Measurements from ENCODE around the gene OTX2. TPM values are rescaled to one million over a fixed set of nuclear protein-coding genes. Genes with fewer than 3 reads are reported as not detected.

The OTX2 gene
- not detected for total RNA-seq
- long read RNA-seq = 0 reads

- intact Hi-C loops (cut with DNase I) = no loop called here
- no peak for DNase-seq (ENCODE audit: missing footprints)
- ATAC-seq = no peak
Measured at GRCh38 chr14:56810147-56810719, at the start of gene OTX2. OTX2 (minus strand) TSS chr14:56810479; CDS start chr14:56805456, 5,023 bp downstream.

GRCh38 chr14:56858422-56858821, 48.1 kb upstream of the OTX2 start:
- DNase-seq (ENCODE audit: missing footprints) = no peak
- intact Hi-C loops (cut with DNase I) = no loop called here
- no peak for ATAC-seq

GRCh38 chr14:56857216-56857615, 46.9 kb upstream of the OTX2 start:
- ATAC-seq = no peak
- no peak for DNase-seq (ENCODE audit: missing footprints)
- intact Hi-C loops (cut with DNase I) = no loop called here

GRCh38 chr14:56855891-56856461, 45.7 kb upstream of the OTX2 start:
- no peak for DNase-seq (ENCODE audit: missing footprints)
- intact Hi-C loops (cut with DNase I) = no loop called here
- ATAC-seq = no peak

GRCh38 chr14:56854325-56854724, 44.0 kb upstream of the OTX2 start:
- no peak for ATAC-seq
- intact Hi-C loops (cut with DNase I) = no loop called here
- no peak for DNase-seq (ENCODE audit: missing footprints)

- ATAC-seq (no peak), DNase-seq (ENCODE audit: missing footprints) (no peak)
- intact Hi-C loops (cut with DNase I) = no loop called here
Measured at GRCh38 chr14:56846970-56847930, 37.0 kb upstream of the OTX2 start.

- ATAC-seq (no peak), DNase-seq (ENCODE audit: missing footprints) (no peak)
- intact Hi-C loops (cut with DNase I) = no loop called here
Measured at GRCh38 chr14:56844406-56845002, 34.2 kb upstream of the OTX2 start.

GRCh38 chr14:56841611-56842010, 31.3 kb upstream of the OTX2 start:
- intact Hi-C loops (cut with DNase I) = no loop called here
- DNase-seq (ENCODE audit: missing footprints) (no peak), ATAC-seq (no peak)

- DNase-seq (ENCODE audit: missing footprints) (no peak), ATAC-seq (no peak)
- intact Hi-C loops (cut with DNase I) = no loop called here
Measured at GRCh38 chr14:56840221-56840620, 29.9 kb upstream of the OTX2 start.

GRCh38 chr14:56829151-56829550, 18.9 kb upstream of the OTX2 start:
- intact Hi-C loops (cut with DNase I) = no loop called here
- ATAC-seq (no peak), DNase-seq (ENCODE audit: missing footprints) (no peak)

- intact Hi-C loops (cut with DNase I) = no loop called here
- ATAC-seq = no peak
Measured at GRCh38 chr14:56826214-56826613, 15.9 kb upstream of the OTX2 start.

GRCh38 chr14:56821805-56822610, 11.7 kb upstream of the OTX2 start:
- DNase-seq (ENCODE audit: missing footprints) = no peak
- ATAC-seq = no peak
- intact Hi-C loops (cut with DNase I) = no loop called here

More at GRCh38 chr14:56826214-56826613, 15.9 kb upstream of the OTX2 start:
- DNase-seq (ENCODE audit: missing footprints) = no peak

- ATAC-seq (no peak), DNase-seq (ENCODE audit: missing footprints) (no peak)
- intact Hi-C loops (cut with DNase I) = no loop called here
Measured at GRCh38 chr14:56821177-56821576, 10.9 kb upstream of the OTX2 start.

- intact Hi-C loops (cut with DNase I) = no loop called here
- ATAC-seq (no peak), DNase-seq (ENCODE audit: missing footprints) (no peak)
Measured at GRCh38 chr14:56817396-56817921, 7.2 kb upstream of the OTX2 start.

- no peak for ATAC-seq
- intact Hi-C loops (cut with DNase I) = no loop called here
- no peak for DNase-seq (ENCODE audit: missing footprints)
Measured at GRCh38 chr14:56816574-56817391, 6.5 kb upstream of the OTX2 start.

- intact Hi-C loops (cut with DNase I) = no loop called here
- DNase-seq (ENCODE audit: missing footprints) (no peak), ATAC-seq (no peak)
Measured at GRCh38 chr14:56815745-56816144, 5.5 kb upstream of the OTX2 start.

- ATAC-seq (no peak), DNase-seq (ENCODE audit: missing footprints) (no peak)
- intact Hi-C loops (cut with DNase I) = no loop called here
Measured at GRCh38 chr14:56814969-56815700, 4.9 kb upstream of the OTX2 start.

Data from Right ventricle myocardium inferior (tissue), 1 donor.